NCI-H526 (cell line): ENCODE results near the gene DENND1B.

Source experiments
- DNase-seq, 2 experiments: peaks; one replicate each; lab custom pipeline; 2025; lab: John Stamatoyannopoulos, UW

The DENND1B gene

GRCh38 chr1:197468543-197469175 lies 306.6 kb downstream of the DENND1B start:
- no peak for DNase-seq

- DNase-seq = no peak
Observed at GRCh38 chr1:197467881-197468280, 307.4 kb downstream of the DENND1B start.

GRCh38 chr1:197466813-197467212 lies 308.5 kb downstream of the DENND1B start:
- DNase-seq = no peak

GRCh38 chr1:197465528-197466327 lies 309.6 kb downstream of the DENND1B start:
- DNase-seq = no peak

GRCh38 chr1:197464044-197464443 lies 311.2 kb downstream of the DENND1B start:
- no peak for DNase-seq

- peak in 1 of 2 experiments; percentile 12 for DNase-seq
Observed at GRCh38 chr1:197463142-197463541, 312.1 kb downstream of the DENND1B start.

- DNase-seq = no peak
Observed at GRCh38 chr1:197462539-197462938, 312.7 kb downstream of the DENND1B start.
